Measurements from ENCODE around the gene RPS6KC1. TPM values are rescaled to one million over a fixed set of nuclear protein-coding genes. Genes with fewer than 3 reads are reported as not detected.

The RPS6KC1 gene
- total RNA-seq, 1 donor from 2014 or later: 25.6 TPM

- Histone ChIP-seq H3K9me3 (ENCODE audit: insufficient read depth, low read depth, low read length) (no peaks in the 10 kb centered on the region), H3K27me3 (ENCODE audit: insufficient read depth, low read length) (no peaks in the 10 kb centered on the region), H4K20me1 (ENCODE audit: insufficient read depth, low read length) (peaks cover 60% of the 10 kb centered on the region), H2AFZ (ENCODE audit: low read depth, low read length) (no peak overlapping the region), H3K79me2 (ENCODE audit: insufficient read depth, low read length) (peaks cover 73% of the 10 kb centered on the region), H3K36me3 (ENCODE audit: insufficient read depth, low read length) (no peaks in the 10 kb centered on the region), H3K4me2 (ENCODE audit: low read length) (no peak overlapping the region), H3K9ac (ENCODE audit: low read length) (no peak overlapping the region), H3K27ac (ENCODE audit: low read depth, low read length) (no peak overlapping the region), H3K4me1 (ENCODE audit: insufficient read depth, low read length) (no peaks in the 10 kb centered on the region), H3K4me3 (ENCODE audit: insufficient read depth, low read depth, low read length) (no peak overlapping the region)
- H3K36me3 Mint-ChIP-seq (ENCODE audit: low read depth, unreplicated experiment): no peaks in the 10 kb centered on the region
- H3K27ac Mint-ChIP-seq (ENCODE audit: unreplicated experiment): no peak overlapping the region
- no peaks in the 10 kb centered on the region for H3K27me3 Mint-ChIP-seq (ENCODE audit: low read depth, unreplicated experiment)
- H3K4me3 Mint-ChIP-seq (ENCODE audit: unreplicated experiment): no peak overlapping the region
- TF ChIP-seq, protein P1, sequence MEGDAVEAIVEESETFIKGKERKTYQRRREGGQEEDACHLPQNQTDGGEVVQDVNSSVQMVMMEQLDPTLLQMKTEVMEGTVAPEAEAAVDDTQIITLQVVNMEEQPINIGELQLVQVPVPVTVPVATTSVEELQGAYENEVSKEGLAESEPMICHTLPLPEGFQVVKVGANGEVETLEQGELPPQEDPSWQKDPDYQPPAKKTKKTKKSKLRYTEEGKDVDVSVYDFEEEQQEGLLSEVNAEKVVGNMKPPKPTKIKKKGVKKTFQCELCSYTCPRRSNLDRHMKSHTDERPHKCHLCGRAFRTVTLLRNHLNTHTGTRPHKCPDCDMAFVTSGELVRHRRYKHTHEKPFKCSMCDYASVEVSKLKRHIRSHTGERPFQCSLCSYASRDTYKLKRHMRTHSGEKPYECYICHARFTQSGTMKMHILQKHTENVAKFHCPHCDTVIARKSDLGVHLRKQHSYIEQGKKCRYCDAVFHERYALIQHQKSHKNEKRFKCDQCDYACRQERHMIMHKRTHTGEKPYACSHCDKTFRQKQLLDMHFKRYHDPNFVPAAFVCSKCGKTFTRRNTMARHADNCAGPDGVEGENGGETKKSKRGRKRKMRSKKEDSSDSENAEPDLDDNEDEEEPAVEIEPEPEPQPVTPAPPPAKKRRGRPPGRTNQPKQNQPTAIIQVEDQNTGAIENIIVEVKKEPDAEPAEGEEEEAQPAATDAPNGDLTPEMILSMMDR (IDR thresholded peaks at IDR 0.05; ENCODE audit: insufficient read depth, low read depth, low read length): no peak
- no peak for TF ChIP-seq EZH2 (IDR thresholded peaks at IDR 0.05; ENCODE audit: insufficient read depth, low read length)
- no peaks in the 10 kb centered on the region for H3K9me3 Mint-ChIP-seq (ENCODE audit: unreplicated experiment)
- no peak for FAIRE-seq
- no peak for DNase-seq (ENCODE audit: low read depth)
- peaks cover 7% of the 10 kb centered on the region for H3K4me1 Mint-ChIP-seq (ENCODE audit: low read depth, unreplicated experiment)
Observed at GRCh38 chr1:213065800-213066199, 14.8 kb downstream of the RPS6KC1 start.

- no peak overlapping the region for H3K27ac Mint-ChIP-seq (ENCODE audit: unreplicated experiment)
- Histone ChIP-seq H3K79me2 (ENCODE audit: insufficient read depth, low read length) (peaks cover 70% of the 10 kb centered on the region), H3K9ac (ENCODE audit: low read length) (no peak overlapping the region), H3K27ac (ENCODE audit: low read depth, low read length) (no peak overlapping the region), H3K27me3 (ENCODE audit: insufficient read depth, low read length) (no peaks in the 10 kb centered on the region), H3K36me3 (ENCODE audit: insufficient read depth, low read length) (no peaks in the 10 kb centered on the region), H4K20me1 (ENCODE audit: insufficient read depth, low read length) (peaks cover 54% of the 10 kb centered on the region), H3K4me1 (ENCODE audit: insufficient read depth, low read length) (no peaks in the 10 kb centered on the region), H3K4me3 (ENCODE audit: insufficient read depth, low read depth, low read length) (no peak overlapping the region), H2AFZ (ENCODE audit: low read depth, low read length) (no peak overlapping the region), H3K4me2 (ENCODE audit: low read length) (no peak overlapping the region), H3K9me3 (ENCODE audit: insufficient read depth, low read depth, low read length) (no peaks in the 10 kb centered on the region)
- H3K4me3 Mint-ChIP-seq (ENCODE audit: unreplicated experiment): no peak overlapping the region
- no peak for TF ChIP-seq EZH2 (IDR thresholded peaks at IDR 0.05; ENCODE audit: insufficient read depth, low read length)
- TF ChIP-seq, protein P1 (IDR thresholded peaks at IDR 0.05; ENCODE audit: insufficient read depth, low read depth, low read length): no peak
- no peaks in the 10 kb centered on the region for H3K27me3 Mint-ChIP-seq (ENCODE audit: low read depth, unreplicated experiment)
- no peaks in the 10 kb centered on the region for H3K9me3 Mint-ChIP-seq (ENCODE audit: unreplicated experiment)
- DNase-seq (ENCODE audit: low read depth): no peak
- no peak for FAIRE-seq
- H3K4me1 Mint-ChIP-seq (ENCODE audit: low read depth, unreplicated experiment): peaks cover 7% of the 10 kb centered on the region
- H3K36me3 Mint-ChIP-seq (ENCODE audit: low read depth, unreplicated experiment): no peaks in the 10 kb centered on the region
Observed at GRCh38 chr1:213066363-213066762, 15.3 kb downstream of the RPS6KC1 start.

DNA sequence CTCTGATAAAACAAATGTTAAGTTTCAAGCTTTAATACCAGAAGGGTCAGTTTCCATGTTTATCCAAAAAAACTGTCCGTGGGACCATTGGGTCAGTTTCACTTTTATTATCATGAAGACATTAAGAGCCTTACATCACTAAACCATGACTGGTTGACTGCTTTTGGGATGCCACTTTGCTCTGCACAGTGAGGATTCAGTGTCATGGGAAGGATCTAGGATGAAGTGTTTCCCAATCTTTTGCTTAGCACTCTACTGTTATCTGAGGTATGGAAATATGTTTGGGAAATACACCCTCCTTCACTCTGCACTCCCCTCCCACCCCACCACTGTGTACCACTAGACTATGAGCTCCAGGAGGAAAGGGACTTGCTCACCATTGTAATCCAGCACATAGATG is 16.3 kb downstream of the RPS6KC1 start:
- Mint-ChIP-seq H3K36me3 (ENCODE audit: low read depth, unreplicated experiment) (peaks cover 3% of the 10 kb centered on the region), H3K27me3 (ENCODE audit: low read depth, unreplicated experiment) (no peaks in the 10 kb centered on the region), H3K4me1 (ENCODE audit: low read depth, unreplicated experiment) (peaks cover 12% of the 10 kb centered on the region), H3K27ac (ENCODE audit: unreplicated experiment) (no peak overlapping the region), H3K4me3 (ENCODE audit: unreplicated experiment) (no peak overlapping the region), H3K9me3 (ENCODE audit: unreplicated experiment) (no peaks in the 10 kb centered on the region)
- peaks cover 51% of the 10 kb centered on the region for H4K20me1 ChIP-seq (ENCODE audit: insufficient read depth, low read length)
- H3K9ac ChIP-seq (ENCODE audit: low read length): no peak overlapping the region
- DNase-seq (ENCODE audit: low read depth) (no peak), FAIRE-seq (no peak)
- H3K27ac ChIP-seq (ENCODE audit: low read depth, low read length): no peak overlapping the region
- H3K4me1 ChIP-seq (ENCODE audit: insufficient read depth, low read length): no peaks in the 10 kb centered on the region
- no peak overlapping the region for H3K4me2 ChIP-seq (ENCODE audit: low read length)
- H2AFZ ChIP-seq (ENCODE audit: low read depth, low read length): no peak overlapping the region
- TF ChIP-seq EZH2 (IDR thresholded peaks at IDR 0.05; ENCODE audit: insufficient read depth, low read length): no peak
- TF ChIP-seq, protein P1 (IDR thresholded peaks at IDR 0.05; ENCODE audit: insufficient read depth, low read depth, low read length): no peak
- no peak overlapping the region for H3K4me3 ChIP-seq (ENCODE audit: insufficient read depth, low read depth, low read length)
- H3K36me3 ChIP-seq (ENCODE audit: insufficient read depth, low read length): no peaks in the 10 kb centered on the region
- no peaks in the 10 kb centered on the region for H3K27me3 ChIP-seq (ENCODE audit: insufficient read depth, low read length)
- H3K79me2 ChIP-seq (ENCODE audit: insufficient read depth, low read length): peaks cover 64% of the 10 kb centered on the region
- H3K9me3 ChIP-seq (ENCODE audit: insufficient read depth, low read depth, low read length): no peaks in the 10 kb centered on the region

Measured in astrocyte (in vitro differentiated cells and primary cell).